Inferior parietal cortex (tissue), 1 donor: ENCODE results near the gene BCAP29.

Experiments
- DNase-seq: peaks from one replicate; pipeline ENCODE4 v3.0.0-alpha.2; 2016; ENCODE audit errors: extremely low spot score

Gene BCAP29

DNA sequence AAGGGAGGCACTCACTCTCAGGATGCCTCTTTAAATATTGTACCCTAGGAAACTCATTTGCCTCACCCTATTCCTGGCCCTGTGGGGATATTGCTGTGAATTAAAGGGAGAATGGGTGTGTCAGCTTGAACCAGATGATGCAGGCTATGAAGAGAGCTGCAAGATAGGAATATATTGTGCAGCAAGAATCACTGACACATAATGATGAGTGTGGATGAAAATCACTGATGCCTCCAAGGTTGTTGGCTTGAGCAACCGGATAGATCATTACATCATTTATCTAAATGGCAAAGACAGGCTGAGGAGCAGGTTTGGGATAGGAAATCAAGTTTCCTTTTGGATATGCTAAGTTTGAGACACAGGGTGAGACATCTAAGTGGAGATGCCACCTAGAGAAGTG lies 86.7 kb downstream of the BCAP29 start:
- DNase-seq: no peak

GRCh38 chr7:107667341-107667740 lies 87.3 kb downstream of the BCAP29 start:
- no peak for DNase-seq

DNA sequence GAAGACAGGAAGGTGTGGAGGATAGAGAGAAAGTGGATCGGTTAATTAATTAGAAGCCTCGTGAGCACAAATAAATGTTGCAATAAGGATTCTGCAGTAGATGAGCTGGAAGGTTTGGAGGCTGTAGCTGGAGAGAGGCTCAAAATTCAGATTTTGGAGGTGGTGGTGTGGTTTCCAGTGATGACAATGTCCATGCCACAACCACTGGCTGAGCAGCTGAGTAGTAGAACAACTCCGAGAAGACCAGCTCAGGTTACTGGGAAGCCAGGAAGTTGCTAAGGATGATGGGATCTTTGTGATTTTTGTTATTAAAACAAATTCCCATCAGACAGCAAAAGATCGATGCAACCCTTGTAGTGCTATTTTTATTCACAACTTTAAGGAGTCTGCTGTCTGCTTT lies 88.2 kb downstream of the BCAP29 start:
- DNase-seq: no peak
